NCI-H1092 (cell line): ENCODE results near the gene GLI1.
"Not testable (repeated sequence)": the region's sequence is repeated elsewhere in the genome, so short reads cannot be mapped to it uniquely, and the experiment has no call there.

Source experiments
- DNase-seq: peaks from one replicate; lab custom pipeline; 2025; lab: John Stamatoyannopoulos, UW

GLI1 gene

DNA sequence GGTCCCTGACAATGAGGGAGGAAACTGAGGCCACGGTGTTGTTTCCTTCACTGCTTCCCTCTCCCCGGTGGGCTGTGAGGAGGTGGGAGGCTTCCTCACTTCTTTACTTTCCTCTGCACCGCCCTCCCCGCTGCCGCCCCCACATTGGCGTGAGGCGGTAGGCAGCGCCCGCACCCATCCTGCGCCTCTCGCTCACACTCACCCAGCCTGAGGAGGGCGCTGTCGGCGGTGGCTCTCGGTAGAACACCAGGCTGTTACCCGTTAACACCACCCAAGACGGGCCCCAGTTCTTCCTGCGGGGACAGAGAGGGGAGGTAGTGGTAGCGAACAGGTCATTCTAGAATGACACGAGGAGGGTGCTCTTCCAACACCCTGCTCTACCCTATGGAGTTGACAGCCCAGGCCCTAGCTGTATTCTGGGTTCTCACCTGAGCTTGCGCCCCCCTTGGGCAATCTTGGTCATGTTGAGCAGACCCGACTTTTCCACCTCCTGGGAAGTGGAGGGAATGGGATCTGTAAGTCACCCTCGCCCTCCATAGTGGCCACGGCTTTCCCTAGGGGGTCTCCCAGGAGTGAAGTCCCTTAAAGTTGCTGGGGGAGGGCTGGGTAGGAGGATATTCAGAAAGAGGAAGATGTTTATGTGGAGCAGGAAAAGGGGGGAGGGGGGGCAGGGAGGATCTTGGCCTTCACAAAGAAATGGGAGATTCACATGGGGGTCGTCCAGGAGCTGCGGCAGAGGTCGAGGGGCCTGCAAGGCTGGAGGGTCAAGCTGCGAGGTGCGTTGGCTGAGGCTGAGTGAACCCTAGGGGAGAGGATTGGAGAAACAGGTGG, 16.8 kb downstream of the GLI1 start:
- no peak for DNase-seq

DNA sequence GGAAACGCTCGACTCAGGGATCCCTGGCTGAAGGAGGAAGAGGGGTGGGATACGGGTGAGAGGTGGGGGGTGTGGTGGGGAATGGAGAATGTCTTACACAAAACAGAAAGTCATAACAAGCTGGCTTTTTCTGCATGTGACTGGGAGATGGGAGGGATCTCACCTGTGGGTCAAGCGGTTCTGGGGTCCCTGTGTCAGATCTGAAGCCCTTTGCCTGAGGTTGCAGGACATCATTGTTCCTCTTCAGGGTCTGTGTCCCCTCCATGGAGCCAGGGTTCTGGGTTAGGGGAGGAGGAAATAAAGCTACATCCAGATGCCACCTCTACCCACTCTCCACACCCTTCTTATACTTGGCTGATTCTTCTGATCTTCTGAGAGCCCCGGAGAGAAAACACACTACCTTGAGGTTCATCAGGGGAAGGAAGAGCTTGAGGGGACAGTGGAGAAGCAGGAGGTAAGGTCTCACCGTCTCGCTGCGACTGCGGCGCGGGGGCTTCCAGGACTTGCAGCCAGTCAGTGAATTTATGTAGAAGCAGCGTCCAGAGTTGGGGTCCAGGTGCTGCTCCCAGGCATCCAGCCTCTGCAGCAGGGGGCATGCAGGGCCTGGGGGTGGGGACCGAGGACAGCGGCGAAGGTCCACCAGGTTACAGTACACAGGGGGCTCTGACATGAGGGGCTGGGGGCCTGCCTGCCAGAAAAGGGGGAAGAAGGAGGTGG, 17.6 kb downstream of the GLI1 start:
- DNase-seq: no peak

DNA sequence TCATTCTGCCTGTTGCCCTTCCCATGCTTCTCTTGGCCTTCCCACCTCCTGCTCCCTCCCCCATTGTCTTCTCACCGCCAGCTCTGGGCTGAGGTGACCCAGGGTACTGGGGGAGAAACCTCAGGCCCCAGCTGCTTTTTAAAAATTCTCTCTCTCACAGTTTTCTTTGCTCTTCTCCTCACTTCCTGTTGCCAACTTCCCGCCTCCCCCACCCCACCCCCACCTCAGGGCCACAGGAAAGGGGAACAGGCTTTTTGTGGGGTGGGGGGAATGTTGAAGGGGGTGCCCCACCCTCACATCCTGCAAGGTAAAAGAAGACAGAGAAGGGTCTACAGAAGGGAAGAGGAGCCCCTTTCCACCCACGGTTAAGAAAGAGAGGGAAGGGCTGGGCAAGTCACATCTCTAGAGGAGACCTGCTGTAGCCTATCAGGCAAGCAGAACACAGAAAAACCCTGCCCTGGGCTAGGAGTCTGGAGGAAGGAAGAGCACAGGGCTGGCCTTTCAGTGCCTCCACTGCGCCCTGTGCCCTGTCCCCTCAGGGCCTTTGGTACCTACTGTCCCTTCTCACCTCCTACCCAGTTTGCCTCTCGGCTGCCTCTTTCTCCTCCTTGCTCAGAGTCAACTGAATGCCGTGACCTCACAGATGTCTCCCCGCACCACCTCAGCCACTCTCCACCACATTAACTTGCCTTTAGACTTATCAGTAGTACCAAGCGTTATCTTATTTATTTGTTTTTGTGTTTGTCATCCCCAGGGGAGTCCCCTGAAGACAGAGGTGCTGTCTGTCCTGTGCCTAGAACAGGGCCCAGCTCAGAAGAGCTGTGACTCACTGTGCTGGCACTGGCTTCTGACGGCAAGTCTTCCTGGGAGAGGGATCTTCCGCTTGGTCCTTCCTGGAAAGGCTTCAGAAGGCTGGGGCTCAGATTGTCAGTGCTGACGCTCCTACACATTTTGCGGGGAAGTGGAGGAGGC, 18.4 kb downstream of the GLI1 start:
- DNase-seq: no peak

DNA sequence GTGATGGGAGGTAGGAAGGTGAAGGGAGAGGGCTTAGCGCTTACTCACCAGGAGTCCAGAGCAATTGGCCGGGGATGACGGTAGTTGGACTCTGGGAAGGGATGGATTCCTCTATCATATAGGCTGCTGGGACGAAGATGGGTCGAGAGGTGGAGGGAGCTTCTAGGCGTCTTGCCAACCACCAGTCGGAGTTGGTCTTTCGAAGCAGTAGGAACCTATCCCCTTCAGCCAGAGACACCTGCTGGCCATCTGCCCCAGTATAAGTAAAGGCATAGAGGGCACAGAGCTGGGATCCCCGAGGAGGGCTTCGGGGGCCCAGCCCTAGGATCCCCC, 19.4 kb downstream of the GLI1 start:
- DNase-seq: no peak

DNA sequence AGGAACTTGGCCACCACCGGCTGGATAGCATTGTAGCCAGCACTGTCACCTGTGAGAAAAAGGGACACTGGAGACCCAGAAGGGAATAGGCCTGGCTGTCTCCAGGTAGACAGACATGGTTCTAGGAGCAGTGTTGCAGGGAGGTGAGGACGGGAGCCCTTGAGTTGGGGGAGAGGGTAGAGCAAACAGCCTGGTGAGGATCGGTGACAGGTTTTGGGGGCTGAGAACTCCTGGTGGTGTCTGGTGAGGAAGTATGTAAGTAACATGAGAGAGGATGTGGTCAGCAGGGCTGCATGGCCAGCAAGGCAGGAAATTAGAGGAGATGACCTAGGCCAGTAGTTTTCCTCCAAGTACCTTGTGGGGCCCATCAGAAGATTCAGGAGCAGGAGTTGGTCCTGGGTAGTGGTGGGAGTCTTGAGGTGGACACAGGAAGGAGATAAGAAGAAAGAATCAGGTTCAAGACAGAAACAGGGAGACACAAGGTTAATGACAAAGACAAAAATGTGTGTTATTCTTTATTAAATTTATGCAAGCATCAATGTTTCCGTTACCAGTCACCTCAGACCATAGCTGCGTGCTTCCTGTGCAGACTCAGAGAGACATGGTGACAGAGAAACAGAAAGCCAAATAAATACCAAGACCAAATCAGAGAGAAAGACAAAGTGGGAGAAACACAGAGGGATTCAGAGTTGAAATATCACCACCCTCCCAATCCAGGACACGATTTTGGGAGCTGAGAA, 20.0 kb downstream of the GLI1 start, which contains the start of gene ARHGAP9:
ARHGAP9 (minus strand) TSS at position 491 of the 740 bp plus-strand sequence; CDS start at position 31, 460 bp downstream.
- no peak for DNase-seq

DNA sequence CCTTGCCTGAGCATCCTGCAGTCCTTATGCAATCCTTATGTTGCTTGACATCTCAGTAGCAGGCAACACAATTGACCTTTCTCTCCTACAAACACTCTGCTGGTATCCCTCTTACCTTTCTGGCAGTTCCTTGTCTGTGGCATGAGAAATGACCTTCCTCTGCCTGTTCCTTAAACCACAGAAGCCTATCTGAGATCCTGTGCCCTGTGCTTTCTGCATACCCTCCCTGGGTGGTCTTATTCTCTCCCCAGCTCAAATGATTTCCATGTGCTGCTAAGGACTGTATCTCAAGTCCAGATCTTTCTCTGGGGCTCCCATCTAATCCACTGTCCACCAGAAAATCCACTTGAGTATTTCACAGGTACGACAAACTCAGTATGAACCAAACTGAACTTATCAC, 22.1 kb downstream of the GLI1 start:
- no peak for DNase-seq

DNA sequence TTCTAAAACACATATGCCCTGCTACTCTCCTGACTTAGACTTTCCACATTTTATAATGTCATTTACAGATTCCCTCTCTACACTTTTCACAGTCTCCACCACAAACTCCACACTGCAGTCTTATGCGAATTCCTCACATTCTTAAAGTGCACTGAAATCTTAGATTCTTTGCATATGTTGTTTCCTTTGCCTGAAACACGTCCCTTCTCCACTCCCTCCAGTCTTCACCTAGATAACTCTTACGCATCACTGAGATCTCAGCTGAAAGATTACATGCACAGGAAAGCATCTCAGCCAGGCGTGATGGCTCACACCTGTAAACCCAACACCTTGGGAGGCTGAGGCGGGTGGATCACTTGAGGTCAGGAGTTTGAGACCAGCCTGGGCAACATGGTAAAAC, 23.9 kb downstream of the GLI1 start:
- DNase-seq: no peak

DNA sequence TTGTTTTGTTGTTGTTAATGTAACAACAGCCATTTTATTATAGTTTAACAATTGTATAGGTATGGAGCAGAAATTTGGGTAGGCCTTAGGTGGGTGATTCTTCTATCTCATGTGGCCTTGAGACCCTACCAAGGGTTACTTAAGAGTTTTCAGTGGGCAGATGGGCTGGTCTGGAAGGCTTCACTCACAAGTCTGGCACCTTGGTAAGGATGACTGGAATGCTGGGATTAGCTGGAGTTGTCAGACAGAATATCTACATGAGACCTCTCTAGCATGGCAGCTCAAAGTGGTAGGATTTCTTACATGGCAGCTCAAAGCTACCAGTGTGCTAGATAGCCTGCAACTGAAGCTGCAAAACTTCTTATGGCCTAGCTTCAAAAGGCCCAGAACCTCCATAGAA, 26.1 kb downstream of the GLI1 start:
- no peak for DNase-seq

DNA sequence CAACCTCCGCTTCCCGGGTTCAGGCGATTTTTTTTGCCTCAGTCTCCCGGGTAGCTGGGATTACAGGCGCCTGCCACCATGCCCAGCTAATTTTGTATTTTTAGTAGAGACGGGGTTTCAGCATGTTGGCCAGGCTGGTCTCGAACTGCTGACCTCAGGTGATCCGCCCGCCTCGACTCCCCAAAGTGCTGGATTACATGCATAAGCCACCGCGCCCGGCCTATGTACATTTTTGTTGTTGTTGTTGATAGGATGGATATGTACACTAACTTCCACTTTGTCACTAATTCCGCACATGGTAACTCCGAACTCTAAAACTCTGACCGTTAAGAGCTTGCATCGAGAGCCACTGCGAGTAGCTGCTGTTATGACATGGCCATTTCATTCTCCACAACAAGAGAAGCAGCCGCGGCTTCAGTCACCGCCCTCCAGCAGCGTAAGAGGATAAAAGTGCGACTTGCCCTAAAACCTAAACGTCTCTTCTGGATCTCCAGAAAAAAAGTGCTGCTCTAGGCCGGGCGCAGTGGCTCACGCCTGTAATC, 27.5 kb downstream of the GLI1 start:
- DNase-seq: no peak

DNA sequence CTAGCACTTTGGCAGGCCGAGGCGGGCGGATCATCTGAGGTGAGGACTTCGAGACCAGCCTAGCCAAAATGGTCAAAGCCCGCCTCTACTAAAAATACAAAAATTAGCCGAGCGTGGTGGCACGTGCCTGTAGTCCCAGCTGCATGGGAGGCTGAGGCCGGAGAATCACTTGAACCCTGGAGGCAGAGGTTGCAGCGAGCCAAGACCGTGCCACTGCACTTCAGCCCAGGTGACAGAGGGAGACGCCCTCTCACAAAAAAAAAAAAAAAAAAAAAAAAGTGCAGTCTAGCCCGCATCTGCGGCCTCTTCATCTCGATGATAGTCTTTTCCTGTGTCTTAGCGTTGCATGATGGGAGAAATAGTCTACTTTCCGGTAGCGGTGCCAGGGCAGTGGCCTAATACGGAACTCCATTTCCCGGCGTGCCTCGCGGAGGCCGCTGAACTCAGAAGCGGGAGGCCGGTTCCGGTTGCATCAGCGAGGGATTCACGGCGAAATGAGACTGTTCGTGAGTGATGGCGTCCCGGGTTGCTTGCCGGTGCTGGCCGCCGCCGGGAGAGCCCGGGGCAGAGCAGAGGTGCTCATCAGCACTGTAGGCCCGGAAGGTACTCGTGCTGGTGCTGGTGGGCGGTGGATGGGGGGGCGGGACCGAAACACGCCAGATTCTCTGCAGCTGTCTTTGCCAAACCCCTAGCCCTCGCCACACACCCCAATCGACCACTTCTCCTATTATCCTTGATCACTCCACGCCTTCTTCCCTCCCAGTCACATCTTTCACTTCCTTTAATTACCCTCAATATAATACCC, 28.2 kb downstream of the GLI1 start, which contains the start of gene MARS1:
MARS1 (plus strand) TSS at position 472 of the 805 bp plus-strand sequence; CDS start at position 495, 23 bp downstream.
- peak; percentile 89 for DNase-seq

DNA sequence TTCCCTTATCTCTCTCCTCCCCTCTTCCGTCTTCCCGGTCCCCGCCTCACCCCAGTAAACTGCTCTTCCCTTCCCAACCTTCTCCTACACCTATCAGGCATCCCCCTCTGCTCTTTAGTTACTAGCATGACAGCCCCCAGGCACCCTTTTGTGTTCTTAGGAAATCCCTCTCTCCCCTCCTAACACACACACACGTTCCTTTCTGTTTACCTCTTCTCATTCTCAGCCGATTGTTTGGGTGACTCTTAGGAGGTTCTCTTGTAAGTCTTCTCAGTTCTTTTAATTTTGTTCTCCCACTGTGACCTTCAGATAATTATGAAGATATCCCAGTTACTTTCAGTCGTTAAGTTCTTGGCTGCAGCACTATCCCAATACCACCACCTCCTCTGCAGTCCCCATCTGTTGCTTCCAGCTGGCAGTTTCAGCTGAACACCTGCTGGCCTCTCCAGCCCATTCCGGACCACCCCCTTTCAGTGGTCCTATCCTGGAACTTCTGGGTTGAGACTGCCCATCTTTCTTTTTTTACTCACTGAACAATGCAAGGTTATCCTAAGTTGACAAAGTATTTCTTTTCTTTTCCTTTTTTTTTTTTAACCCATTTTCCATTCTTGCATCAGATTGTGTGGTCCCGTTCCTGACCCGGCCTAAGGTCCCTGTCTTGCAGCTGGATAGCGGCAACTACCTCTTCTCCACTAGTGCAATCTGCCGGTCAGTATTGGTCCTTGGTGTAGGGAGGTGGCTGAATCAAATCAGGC, 29.0 kb downstream of the GLI1 start:
- no peak for DNase-seq

DNA sequence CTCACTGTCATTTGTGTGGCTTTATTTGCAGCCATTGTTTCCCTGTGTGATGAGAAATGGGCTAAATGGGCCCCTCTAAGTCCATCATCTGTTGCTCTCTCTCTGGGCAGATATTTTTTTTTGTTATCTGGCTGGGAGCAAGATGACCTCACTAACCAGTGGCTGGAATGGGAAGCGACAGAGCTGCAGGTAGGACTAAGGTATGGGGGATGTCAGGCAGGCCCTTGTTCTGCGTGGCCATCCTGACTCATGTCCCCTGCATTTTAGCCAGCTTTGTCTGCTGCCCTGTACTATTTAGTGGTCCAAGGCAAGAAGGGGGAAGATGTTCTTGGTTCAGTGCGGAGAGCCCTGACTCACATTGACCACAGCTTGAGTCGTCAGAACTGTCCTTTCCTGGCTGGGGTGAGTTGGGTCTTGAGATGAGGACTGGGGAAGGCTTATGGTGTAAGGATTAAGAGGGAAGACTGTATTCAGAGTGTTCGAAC, 29.6 kb downstream of the GLI1 start:
- no peak for DNase-seq

DNA sequence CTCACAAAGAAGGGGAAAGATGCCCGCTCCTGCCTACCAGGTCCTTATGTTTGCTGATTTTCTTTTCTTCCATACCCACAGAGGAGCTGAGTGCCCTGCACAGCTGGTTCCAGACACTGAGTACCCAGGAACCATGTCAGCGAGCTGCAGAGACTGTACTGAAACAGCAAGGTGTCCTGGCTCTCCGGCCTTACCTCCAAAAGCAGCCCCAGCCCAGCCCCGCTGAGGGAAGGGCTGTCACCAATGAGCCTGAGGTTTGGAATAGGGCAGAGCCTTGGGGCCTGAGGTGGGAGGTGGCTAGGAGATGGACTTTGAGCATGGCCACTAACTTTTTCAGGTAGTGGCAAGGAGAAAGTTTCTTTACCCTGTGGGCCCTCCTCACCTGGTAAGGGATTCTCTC, 30.5 kb downstream of the GLI1 start:
- no peak for DNase-seq

DNA sequence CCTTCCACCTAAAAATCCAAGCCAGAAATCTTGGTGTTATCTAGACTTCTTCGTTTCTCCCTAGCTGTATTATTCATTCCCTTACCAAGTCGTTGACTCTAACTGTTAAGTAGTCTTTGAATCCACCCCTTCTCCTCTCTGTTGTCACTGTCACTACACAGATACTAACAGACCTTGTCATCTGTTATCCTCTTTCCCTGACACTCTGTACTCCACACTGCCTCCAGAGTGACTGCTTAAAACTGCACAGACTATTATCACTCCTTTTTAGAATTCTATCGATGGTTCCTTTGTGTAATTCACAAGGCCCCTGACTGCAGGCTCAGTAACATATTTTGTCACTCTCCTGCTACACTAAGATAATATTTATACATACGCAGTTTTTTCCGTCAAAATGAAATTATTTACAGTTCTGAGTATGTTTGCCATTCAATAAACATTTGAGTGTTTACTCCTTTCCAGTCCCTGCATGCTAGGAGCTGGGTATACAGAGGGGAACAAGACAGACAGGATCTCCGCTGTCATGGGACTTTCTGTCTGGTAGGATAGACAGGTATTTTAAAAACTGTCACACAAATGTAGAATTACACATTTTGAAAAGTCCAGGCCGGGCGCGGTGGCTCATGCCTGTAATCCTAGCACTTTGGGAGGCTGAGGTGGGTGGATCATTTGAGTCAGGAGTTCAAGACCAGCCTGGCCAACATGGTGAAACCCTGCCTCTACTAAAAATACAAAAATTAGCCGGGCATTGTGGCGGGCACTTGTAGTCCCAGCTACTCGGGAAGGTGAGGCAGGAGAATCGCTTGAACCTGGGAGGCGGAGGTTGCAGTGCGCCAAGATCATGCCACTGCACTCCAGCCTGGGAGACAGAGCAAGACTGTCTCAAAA, 32.1 kb downstream of the GLI1 start:
- no peak for DNase-seq

DNA sequence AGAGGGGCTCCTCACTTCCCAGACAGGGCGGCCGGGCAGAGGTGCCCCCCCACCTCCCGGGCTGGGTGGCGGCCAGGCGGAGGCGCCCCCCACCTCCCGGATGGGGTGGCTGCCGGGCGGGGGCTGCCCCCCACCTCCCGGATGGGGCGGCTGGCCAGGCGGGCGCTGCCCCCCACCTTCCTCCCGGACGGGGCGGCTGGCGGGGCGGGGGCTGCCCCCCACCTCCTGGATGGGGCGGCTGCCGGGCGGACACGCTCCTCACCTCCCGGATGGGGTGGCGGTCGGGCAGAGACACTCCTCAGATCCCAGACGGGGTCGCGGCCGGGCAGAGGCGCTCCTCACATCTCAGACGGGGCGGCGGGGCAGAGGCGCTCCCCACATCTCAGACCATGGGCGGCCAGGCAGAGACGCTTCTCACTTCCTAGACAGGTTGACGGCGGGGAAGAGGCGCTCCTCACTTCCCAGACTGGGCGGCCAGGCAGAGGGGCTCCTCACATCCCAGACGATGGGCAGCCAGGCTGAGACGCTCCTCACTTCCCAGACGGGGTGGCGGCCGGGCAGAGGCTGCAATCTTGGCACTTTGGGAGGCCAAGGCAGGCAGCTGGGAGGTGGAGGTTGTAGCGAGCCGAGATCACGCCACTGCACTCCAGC, 35.6 kb downstream of the GLI1 start:
- DNase-seq: not testable (repeated sequence)

DNA sequence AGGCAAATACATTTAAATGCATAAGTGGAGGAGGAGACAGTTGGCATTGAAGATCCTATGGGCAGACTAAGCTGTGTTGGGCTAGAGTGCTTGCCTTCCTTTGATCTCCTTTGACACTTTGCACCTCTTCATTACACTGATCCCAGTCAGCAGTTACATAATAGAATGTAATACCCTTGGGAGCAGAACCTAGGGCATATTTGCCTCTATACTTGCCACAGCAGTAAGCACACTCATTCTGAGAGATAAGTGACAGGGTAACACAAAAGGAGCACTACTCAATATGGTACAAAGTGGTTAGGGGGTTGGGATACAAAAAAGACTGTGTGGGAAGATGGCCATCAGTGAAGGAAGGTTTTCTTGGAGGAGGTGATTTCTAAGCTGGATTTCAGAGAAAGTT, 37.2 kb downstream of the GLI1 start:
- no peak for DNase-seq

DNA sequence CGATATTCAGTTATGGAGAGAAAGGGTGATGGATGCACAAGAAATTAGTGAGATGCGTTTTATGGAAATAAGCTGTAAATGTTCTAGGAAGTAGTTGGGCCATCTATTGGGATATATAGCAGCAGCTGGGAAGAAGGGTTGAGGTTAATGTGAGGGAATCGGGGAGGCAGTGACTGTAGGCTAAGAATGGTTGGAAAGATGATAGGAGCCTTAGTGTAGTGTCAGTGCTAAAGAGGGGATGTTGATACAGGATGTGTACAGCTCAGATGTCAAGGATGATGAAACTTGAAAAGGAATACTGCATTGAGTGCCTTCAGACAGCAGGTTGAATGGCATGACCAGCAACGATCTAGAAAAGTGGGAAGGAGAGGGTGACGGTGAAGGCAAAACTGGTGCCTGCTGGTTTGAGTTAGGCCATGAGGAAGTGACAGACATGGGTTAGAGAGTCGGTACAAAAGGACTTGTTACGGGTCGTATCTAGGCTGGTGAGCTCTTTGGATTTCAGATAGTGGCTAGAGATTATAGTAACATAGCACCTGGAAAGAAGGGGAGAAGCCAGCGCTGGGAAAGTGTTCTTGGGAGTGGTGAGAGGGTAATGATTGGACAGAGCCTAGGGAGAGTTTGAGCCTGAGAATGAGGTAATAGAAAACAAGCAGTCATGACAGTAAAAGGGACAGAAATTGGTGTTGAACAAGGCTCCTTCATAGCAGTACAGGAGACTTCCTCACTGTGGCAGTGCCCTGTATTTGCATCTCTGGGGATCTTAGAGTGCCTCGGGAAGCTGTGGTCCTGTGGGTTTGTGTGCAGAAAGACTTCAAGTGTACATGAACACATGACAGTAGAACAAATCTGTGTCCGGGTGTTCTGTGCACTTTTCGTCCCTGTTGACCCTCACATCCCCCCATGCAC, 37.9 kb downstream of the GLI1 start:
- no peak for DNase-seq
